ENCODE results near the gene MNT.

Gene MNT

DNA sequence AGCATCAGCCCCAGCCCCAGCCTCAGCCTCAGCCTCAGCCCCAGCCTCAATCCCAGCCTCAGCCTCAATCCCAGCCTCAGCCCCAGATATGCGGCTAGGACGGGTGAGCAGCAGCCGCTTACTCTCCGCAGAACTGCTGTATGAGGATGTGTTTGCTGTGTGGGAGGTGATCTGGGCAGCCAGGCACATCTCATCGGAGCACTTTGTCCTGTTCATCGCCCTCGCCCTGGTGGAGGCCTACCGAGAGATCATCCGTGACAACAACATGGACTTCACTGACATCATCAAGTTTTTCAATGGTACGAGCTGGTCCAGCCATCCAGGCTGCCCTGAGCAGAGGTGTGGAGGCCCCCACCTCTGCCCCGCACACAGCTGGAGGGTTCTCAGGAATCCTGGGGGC, 22.0 kb downstream of the MNT start:
- DNase-seq = no peak

- no peak for DNase-seq
These were observed 23.2 kb downstream of the MNT start for GRCh38 chr17:2377659-2378058.

GRCh38 chr17:2376107-2376506, 24.8 kb downstream of the MNT start:
- no peak for DNase-seq

DNA sequence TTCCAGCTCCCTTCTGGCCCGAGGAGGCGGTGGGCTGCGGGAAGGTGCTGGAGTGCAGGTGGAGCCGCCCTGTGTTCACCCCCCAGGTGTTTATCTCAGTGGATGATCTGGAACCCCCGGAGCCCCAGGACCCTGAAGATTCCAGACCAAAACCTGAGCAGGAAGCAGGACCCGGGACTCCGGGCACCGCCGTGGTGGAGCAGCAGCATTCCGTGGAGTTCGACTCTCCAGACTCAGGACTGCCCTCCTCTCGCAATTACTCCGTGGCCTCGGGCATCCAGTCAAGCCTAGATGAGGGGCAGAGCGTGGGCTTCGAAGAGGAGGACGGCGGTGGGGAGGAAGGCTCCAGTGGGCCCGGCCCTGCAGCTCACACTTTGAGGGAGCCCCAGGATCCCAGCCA, 25.5 kb downstream of the MNT start:
- DNase-seq = no peak

- DNase-seq = no peak
These were observed 26.1 kb downstream of the MNT start for GRCh38 chr17:2374549-2375285.

DNA sequence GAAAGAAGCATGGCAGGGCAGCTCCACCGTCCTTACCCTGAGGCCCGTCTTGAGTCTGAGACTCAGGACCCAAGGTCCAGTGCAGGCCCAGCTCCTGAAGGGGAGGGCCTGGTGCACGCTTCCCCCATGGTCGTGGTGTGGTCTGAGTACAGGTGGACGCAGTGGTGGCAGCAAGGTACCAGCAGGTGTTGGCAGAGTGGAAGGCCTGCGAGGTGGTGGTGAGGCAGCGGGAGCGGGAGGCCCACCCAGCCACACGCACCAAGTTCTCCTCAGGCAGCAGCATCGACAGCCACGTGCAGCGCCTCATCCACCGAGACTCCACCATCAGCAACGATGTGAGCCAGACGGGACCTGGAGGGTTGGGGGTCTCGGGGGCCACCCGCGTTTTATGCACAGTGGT, 27.7 kb downstream of the MNT start:
- no peak for DNase-seq

DNA sequence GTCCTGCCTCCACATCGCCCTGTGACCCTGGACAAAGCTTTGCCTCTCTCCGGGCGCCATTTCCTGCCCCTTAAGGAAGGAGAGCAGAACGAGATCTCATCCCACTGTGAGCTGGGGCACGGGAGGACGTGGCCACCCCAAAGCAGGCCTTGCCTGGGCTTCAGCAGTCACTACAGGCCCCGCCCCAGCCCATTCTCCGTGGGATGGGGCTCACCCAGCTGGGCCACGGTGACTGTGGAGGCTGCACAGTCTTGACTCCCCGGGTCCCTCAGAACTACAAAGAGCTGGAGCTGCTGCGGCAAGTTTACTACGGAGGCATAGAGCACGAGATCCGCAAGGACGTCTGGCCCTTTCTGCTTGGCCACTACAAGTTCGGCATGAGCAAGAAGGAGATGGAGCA, 28.2 kb downstream of the MNT start:
- no peak for DNase-seq

- no peak for DNase-seq
These were observed 28.7 kb downstream of the MNT start for GRCh38 chr17:2372180-2372579.

DNA sequence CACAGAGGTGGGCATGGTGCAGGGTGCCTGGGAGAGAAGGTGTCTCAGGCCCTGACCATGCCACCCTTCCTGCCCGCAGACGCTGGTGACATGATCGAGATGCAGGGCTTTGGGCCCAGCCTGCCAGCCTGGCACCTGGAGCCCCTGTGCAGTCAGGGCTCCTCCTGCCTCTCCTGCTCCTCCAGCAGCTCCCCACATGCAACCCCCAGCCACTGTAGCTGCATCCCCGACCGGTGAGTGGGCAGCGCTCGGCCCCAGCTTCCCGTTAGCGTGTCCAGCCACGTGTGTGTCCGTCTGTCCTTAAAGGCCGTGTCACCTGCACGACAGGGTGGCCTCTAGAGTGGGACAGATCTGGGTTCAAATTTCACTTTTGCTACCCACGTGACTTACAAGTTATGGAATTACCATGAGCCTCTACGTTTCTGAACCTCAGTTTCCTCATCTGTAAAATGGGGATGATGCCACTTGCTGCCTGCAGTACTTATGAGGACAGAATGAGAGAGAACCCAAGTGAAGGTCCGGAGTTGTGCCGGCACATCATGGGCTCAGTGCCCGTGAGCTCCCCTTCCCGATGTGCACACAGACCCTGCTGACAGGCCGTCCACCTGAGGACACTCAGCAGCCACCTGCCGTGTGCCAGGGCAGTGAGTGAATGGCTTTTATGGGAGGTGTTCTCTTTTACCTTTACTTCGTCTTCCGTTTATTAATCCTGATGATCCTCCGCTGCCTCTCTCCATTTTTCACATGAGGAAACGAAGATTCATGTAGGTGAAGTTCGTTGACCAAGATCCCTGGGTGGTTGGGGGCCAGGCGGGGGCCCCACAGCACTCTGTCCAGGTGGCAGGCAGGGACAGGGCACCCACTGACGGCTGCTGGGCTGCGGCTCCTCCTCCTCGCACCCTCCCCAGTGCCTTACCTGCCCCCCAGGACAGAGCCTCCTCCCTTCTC, 29.4 kb downstream of the MNT start:
- DNase-seq = no peak

DNA sequence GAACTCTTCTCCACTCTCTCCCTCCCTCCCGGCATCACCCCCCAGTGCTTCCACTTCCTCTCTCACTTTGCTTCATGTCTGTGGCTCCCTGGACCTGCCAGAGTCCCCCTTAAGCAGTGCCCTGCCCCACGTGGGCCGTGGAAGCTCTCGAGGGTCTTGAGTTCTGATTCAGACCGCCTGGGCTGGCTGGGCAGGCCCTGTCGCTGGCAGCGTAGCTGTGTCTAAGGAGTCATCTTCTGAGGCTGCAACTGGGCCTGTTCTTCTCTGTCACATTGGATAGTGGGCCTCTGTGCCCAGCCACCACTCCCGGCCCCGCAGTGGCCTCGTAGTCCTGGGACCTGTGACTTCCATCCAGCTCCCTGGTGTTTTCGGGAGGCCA, 30.7 kb downstream of the MNT start:
- DNase-seq = no peak

- no peak for DNase-seq
These were observed 31.2 kb downstream of the MNT start for GRCh38 chr17:2369551-2370210.

- DNase-seq = no peak
These were observed 31.8 kb downstream of the MNT start for GRCh38 chr17:2369039-2369438.

DNA sequence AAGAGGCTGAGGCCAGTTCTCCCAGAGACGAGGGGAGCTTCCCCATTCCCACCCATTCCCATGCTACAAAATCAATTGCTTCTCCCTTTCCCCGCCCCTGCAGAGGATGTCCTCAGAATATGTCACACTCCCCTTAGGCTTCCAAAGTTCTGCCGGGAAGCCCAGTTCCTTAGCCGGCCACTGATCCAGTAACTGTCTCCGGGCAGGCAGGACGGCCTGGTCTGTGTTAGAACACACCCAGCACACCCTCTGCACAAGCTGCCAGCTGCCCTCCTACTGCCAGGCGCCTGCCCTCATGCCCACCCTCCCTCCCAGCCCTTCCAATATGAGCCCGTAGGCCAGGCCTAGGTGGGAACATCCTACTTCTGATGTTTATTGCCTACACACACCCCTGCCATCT, 32.5 kb downstream of the MNT start:
- no peak for DNase-seq

- no peak for DNase-seq
These were observed 33.9 kb downstream of the MNT start for GRCh38 chr17:2366747-2367494.

GRCh38 chr17:2365132-2365531, 35.7 kb downstream of the MNT start:
- no peak for DNase-seq

DNA sequence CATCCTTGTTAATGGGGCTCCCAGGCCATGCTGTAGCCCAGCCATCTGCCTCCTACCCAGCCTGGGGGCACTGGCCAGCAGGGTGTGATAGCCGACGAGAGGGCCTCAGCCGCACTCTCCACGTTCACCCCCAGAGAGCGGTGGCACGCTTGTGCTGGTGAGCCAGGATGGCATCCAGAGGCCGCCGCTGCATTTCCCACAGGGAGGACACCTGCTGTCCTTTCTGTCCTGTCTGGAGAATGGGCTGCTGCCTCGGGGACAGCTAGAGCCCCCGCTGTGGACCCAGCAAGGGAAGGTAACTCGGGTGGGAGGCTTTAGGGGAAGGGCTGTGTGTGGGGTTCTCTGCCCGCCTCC, 36.1 kb downstream of the MNT start:
- DNase-seq = no peak

DNA sequence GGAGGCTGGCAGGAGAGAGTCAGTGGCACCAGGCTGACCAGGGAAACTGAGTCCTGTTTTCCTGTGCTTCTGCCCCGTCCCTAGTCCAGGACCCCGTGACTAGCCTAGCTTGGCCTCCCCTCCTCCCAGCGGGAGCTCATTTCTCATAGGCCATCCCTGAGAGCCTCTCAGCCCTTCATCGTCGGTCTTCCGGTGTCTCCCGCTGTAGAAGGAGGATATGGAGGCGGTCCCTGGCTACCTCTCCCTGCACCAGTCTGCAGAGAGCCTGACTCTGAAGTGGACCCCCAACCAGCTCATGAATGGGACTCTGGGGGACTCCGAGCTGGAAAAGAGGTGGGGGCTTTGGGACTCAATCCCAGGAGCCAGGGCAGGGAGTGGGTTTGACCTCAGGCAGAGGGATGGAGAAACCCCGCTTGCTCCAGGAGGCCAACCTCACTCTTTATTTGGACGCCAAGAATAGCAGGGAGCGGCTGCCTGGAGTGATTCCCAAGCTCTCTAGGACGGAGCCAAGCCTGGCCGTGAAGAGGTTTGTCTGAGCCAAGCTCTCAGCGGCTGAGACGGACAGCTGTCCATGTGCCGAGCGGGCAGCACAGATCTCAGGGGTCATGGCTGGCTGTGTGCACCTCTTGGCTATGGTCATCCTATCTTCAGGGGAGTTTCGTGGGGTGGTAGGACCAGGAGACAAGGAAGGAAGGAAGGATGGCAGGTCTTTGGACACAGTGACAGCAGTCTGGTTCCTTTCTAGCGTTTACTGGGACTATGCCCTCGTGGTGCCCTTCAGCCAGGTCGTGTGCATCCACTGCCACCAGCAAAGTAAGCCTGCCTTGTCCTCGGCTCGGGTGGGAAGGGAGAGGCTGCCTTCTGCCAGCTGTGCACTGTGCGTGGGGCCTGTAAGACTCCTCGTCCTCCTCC, 36.8 kb downstream of the MNT start:
- no peak for DNase-seq

GRCh38 chr17:2363318-2363717, 37.5 kb downstream of the MNT start:
- DNase-seq = no peak

- DNase-seq = no peak
These were observed 38.0 kb downstream of the MNT start for GRCh38 chr17:2362881-2363280.

- DNase-seq = no peak
These were observed 38.4 kb downstream of the MNT start for GRCh38 chr17:2362416-2362815.

- DNase-seq = no peak
These were observed 38.8 kb downstream of the MNT start for GRCh38 chr17:2362016-2362415.

Data from DMS153 (cell line).